ENCODE data around the gene CCDC57.

Gene CCDC57

GRCh38 chr17:82092628-82092994, 120.0 kb downstream of the CCDC57 start:
- Histone ChIP-seq H3K9me3 (ENCODE audit: control insufficient read depth in 1 of 2, low read length in 2 of 2) (no peaks in the 10 kb centered on the region), H3K4me3 (ENCODE audit: low read depth in 1 of 2, low read length in 2 of 2) (no peak overlapping the region), H3K36me3 (ENCODE audit: control insufficient read depth in 1 of 2, insufficient read depth in 2 of 2, low read length in 2 of 2) (peaks cover 12 to 80% of the 10 kb centered on the region in 2 donors), H3K27me3 (ENCODE audit: low read depth, low read length) (no peaks in the 10 kb centered on the region), H3K27ac (ENCODE audit: low read length) (no peak overlapping the region), H3K4me1 (ENCODE audit: control insufficient read depth in 1 of 2, insufficient read depth in 2 of 2, low read length in 2 of 2) (peaks cover 5 to 20% of the 10 kb centered on the region in 2 donors)

- Histone ChIP-seq H3K4me3 (ENCODE audit: low read depth in 1 of 2, low read length in 2 of 2) (no peak overlapping the region), H3K27me3 (ENCODE audit: low read depth, low read length) (no peaks in the 10 kb centered on the region), H3K9me3 (ENCODE audit: control insufficient read depth in 1 of 2, low read length in 2 of 2) (no peaks in the 10 kb centered on the region), H3K27ac (ENCODE audit: low read length) (no peak overlapping the region), H3K36me3 (ENCODE audit: control insufficient read depth in 1 of 2, insufficient read depth in 2 of 2, low read length in 2 of 2) (peaks cover 12 to 85% of the 10 kb centered on the region in 2 donors), H3K4me1 (ENCODE audit: control insufficient read depth in 1 of 2, insufficient read depth in 2 of 2, low read length in 2 of 2) (peaks cover 5 to 16% of the 10 kb centered on the region in 2 donors)
These were observed 120.5 kb downstream of the CCDC57 start for GRCh38 chr17:82092094-82092586.

- H3K9me3 ChIP-seq (ENCODE audit: control insufficient read depth in 1 of 2, low read length in 2 of 2) = no peaks in the 10 kb centered on the region
- peaks cover 14 to 91% of the 10 kb centered on the region in 2 donors for H3K36me3 ChIP-seq (ENCODE audit: control insufficient read depth in 1 of 2, insufficient read depth in 2 of 2, low read length in 2 of 2)
- no peaks in the 10 kb centered on the region for H3K27me3 ChIP-seq (ENCODE audit: low read depth, low read length)
- peaks cover 0 to 9% of the 10 kb centered on the region in 2 donors for H3K4me1 ChIP-seq (ENCODE audit: control insufficient read depth in 1 of 2, insufficient read depth in 2 of 2, low read length in 2 of 2)
- H3K27ac ChIP-seq (ENCODE audit: low read length) = no peak overlapping the region
- H3K4me3 ChIP-seq (ENCODE audit: low read depth in 1 of 2, low read length in 2 of 2) = no peak overlapping the region
These were observed 121.2 kb downstream of the CCDC57 start for GRCh38 chr17:82091264-82092066.

- H3K4me3 ChIP-seq (ENCODE audit: low read depth in 1 of 2, low read length in 2 of 2) = no peak overlapping the region
- H3K36me3 ChIP-seq (ENCODE audit: control insufficient read depth in 1 of 2, insufficient read depth in 2 of 2, low read length in 2 of 2) = peaks cover 15 to 95% of the 10 kb centered on the region in 2 donors
These were observed 121.9 kb downstream of the CCDC57 start for GRCh38 chr17:82090549-82091263.

GRCh38 chr17:82089723-82090548, 122.7 kb downstream of the CCDC57 start:
- no peak overlapping the region for H3K27ac ChIP-seq (ENCODE audit: low read length)
- no peak overlapping the region for H3K4me3 ChIP-seq (ENCODE audit: low read depth in 1 of 2, low read length in 2 of 2)
- H3K27me3 ChIP-seq (ENCODE audit: low read depth, low read length) = no peaks in the 10 kb centered on the region
- peaks cover 15 to 95% of the 10 kb centered on the region in 2 donors for H3K36me3 ChIP-seq (ENCODE audit: control insufficient read depth in 1 of 2, insufficient read depth in 2 of 2, low read length in 2 of 2)
- H3K4me1 ChIP-seq (ENCODE audit: control insufficient read depth in 1 of 2, insufficient read depth in 2 of 2, low read length in 2 of 2) = no peaks in the 10 kb centered on the region
- no peaks in the 10 kb centered on the region for H3K9me3 ChIP-seq (ENCODE audit: control insufficient read depth in 1 of 2, low read length in 2 of 2)

More at GRCh38 chr17:82090549-82091263, 121.9 kb downstream of the CCDC57 start:
- Histone ChIP-seq H3K27ac (ENCODE audit: low read length) (no peak overlapping the region), H3K27me3 (ENCODE audit: low read depth, low read length) (no peaks in the 10 kb centered on the region), H3K9me3 (ENCODE audit: control insufficient read depth in 1 of 2, low read length in 2 of 2) (no peaks in the 10 kb centered on the region), H3K4me1 (ENCODE audit: control insufficient read depth in 1 of 2, insufficient read depth in 2 of 2, low read length in 2 of 2) (peaks cover 0 to 2% of the 10 kb centered on the region in 2 donors)

GRCh38 chr17:82088838-82089722, 123.6 kb downstream of the CCDC57 start:
- H3K9me3 ChIP-seq (ENCODE audit: control insufficient read depth in 1 of 2, low read length in 2 of 2) = no peaks in the 10 kb centered on the region
- no peak overlapping the region for H3K27ac ChIP-seq (ENCODE audit: low read length)
- H3K4me1 ChIP-seq (ENCODE audit: control insufficient read depth in 1 of 2, insufficient read depth in 2 of 2, low read length in 2 of 2) = no peaks in the 10 kb centered on the region
- H3K27me3 ChIP-seq (ENCODE audit: low read depth, low read length) = no peaks in the 10 kb centered on the region
- H3K4me3 ChIP-seq (ENCODE audit: low read depth in 1 of 2, low read length in 2 of 2) = no peak overlapping the region
- peaks cover 15 to 98% of the 10 kb centered on the region in 2 donors for H3K36me3 ChIP-seq (ENCODE audit: control insufficient read depth in 1 of 2, insufficient read depth in 2 of 2, low read length in 2 of 2)

- H3K4me1 ChIP-seq (ENCODE audit: control insufficient read depth in 1 of 2, insufficient read depth in 2 of 2, low read length in 2 of 2) = no peaks in the 10 kb centered on the region
- no peak overlapping the region for H3K27ac ChIP-seq (ENCODE audit: low read length)
- H3K4me3 ChIP-seq (ENCODE audit: low read depth in 1 of 2, low read length in 2 of 2) = no peak overlapping the region
- peaks cover 13 to 100% of the 10 kb centered on the region in 2 donors for H3K36me3 ChIP-seq (ENCODE audit: control insufficient read depth in 1 of 2, insufficient read depth in 2 of 2, low read length in 2 of 2)
- no peaks in the 10 kb centered on the region for H3K27me3 ChIP-seq (ENCODE audit: low read depth, low read length)
- H3K9me3 ChIP-seq (ENCODE audit: control insufficient read depth in 1 of 2, low read length in 2 of 2) = no peaks in the 10 kb centered on the region
These were observed 124.4 kb downstream of the CCDC57 start for GRCh38 chr17:82087961-82088837.

GRCh38 chr17:82086941-82087906, 125.4 kb downstream of the CCDC57 start:
- no peak overlapping the region for H3K27ac ChIP-seq (ENCODE audit: low read length)
- H3K9me3 ChIP-seq (ENCODE audit: control insufficient read depth in 1 of 2, low read length in 2 of 2) = no peaks in the 10 kb centered on the region
- no peak overlapping the region for H3K4me3 ChIP-seq (ENCODE audit: low read depth in 1 of 2, low read length in 2 of 2)
- peaks cover 8 to 100% of the 10 kb centered on the region in 2 donors for H3K36me3 ChIP-seq (ENCODE audit: control insufficient read depth in 1 of 2, insufficient read depth in 2 of 2, low read length in 2 of 2)
- H3K4me1 ChIP-seq (ENCODE audit: control insufficient read depth in 1 of 2, insufficient read depth in 2 of 2, low read length in 2 of 2) = no peaks in the 10 kb centered on the region
- no peaks in the 10 kb centered on the region for H3K27me3 ChIP-seq (ENCODE audit: low read depth, low read length)

All from muscle layer of duodenum (tissue), 2 donors.